Osteocyte (in vitro differentiated cells): Measurements from ENCODE around the gene FGB. TPM values are rescaled to one million over a fixed set of nuclear protein-coding genes. Genes with fewer than 3 reads are reported as not detected.

Experiments
- DNase-seq: peaks from one replicate; pipeline ENCODE4 v3.0.0; 2021; ENCODE audit warnings: mixed read lengths; ENCODE audit not compliant: unreplicated experiment; ENCODE audit errors: extremely low spot score
- H3K27ac Mint-ChIP-seq: one replicate; pipeline ENCODE4 v1.8.0; 2021; ENCODE audit warnings: mild to moderate bottlenecking, mixed read lengths; ENCODE audit not compliant: unreplicated experiment
- H3K27me3 Mint-ChIP-seq: one replicate; pipeline ENCODE4 v1.8.0; 2021; ENCODE audit warnings: mixed read lengths; ENCODE audit not compliant: unreplicated experiment
- H3K36me3 Mint-ChIP-seq: one replicate; pipeline ENCODE4 v1.8.0; 2021; ENCODE audit warnings: mixed read lengths; ENCODE audit not compliant: unreplicated experiment
- H3K4me1 Mint-ChIP-seq: one replicate; pipeline ENCODE4 v1.8.0; 2021; ENCODE audit warnings: mixed read lengths; ENCODE audit not compliant: unreplicated experiment
- H3K4me3 Mint-ChIP-seq: one replicate; pipeline ENCODE4 v1.8.0; 2021; ENCODE audit warnings: mild to moderate bottlenecking, moderate library complexity, mixed read lengths; ENCODE audit not compliant: unreplicated experiment
- H3K9me3 Mint-ChIP-seq: one replicate; pipeline ENCODE4 v1.8.0; 2021; ENCODE audit warnings: mixed read lengths; ENCODE audit not compliant: unreplicated experiment
- CTCF ChIP-seq: fragments of 200-600 bp; sonication (generic); IDR thresholded peaks from 2 replicates; pipeline ENCODE4 v1.5.0; 2021; ENCODE audit warnings: antibody characterized with exemption, mild to moderate bottlenecking, moderate library complexity
- total RNA-seq: library from RNA; stranded (reverse); gene quantifications from 2 replicates; pipeline ENCODE4 v1.2.1, GENCODE V29; 2021

The FGB gene
- total RNA-seq, 1 donor from 2014 or later, result not detected

DNA sequence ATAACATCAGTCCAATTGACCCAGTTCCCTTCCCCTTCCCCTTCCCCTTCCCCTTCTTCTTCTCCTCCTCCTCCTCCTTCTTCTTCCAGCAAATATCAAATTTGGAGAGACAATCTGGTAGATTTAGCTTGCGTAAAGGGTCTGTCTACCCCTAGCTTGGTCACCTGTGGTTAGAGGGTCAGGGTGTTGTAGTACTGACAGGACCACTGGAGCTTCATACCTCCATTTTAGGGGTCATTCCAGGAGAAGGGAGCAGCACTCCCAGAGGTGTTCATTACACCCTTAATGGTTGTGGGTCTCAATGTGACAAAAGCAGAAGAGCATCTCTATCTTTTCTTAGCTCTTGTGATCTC, 3.7 kb upstream of the FGB start:
- no peak overlapping the region for H3K27ac Mint-ChIP-seq
- peaks cover 31% of the 10 kb centered on the region for H3K27me3 Mint-ChIP-seq
- H3K9me3 Mint-ChIP-seq, result no peaks in the 10 kb centered on the region
- no peaks in the 10 kb centered on the region for H3K4me1 Mint-ChIP-seq
- no peaks in the 10 kb centered on the region for H3K36me3 Mint-ChIP-seq
- no peak overlapping the region for H3K4me3 Mint-ChIP-seq
- no peak for TF ChIP-seq CTCF
- DNase-seq, result no peak

GRCh38 chr4:154559494-154560418, 3.1 kb upstream of the FGB start:
- H3K36me3 Mint-ChIP-seq, result no peaks in the 10 kb centered on the region
- TF ChIP-seq CTCF, result peak; percentile 61
- no peak for DNase-seq
- no peak overlapping the region for H3K27ac Mint-ChIP-seq
- peaks cover 31% of the 10 kb centered on the region for H3K27me3 Mint-ChIP-seq
- no peaks in the 10 kb centered on the region for H3K4me1 Mint-ChIP-seq
- H3K9me3 Mint-ChIP-seq, result no peaks in the 10 kb centered on the region
- no peak overlapping the region for H3K4me3 Mint-ChIP-seq

- Mint-ChIP-seq H3K27me3 (peaks cover 27% of the 10 kb centered on the region), H3K4me1 (no peaks in the 10 kb centered on the region), H3K27ac (no peak overlapping the region), H3K4me3 (no peak overlapping the region), H3K9me3 (no peaks in the 10 kb centered on the region), H3K36me3 (no peaks in the 10 kb centered on the region)
- DNase-seq, result no peak
- no peak for TF ChIP-seq CTCF
Observed at GRCh38 chr4:154560419-154560801, 2.4 kb upstream of the FGB start.

DNA sequence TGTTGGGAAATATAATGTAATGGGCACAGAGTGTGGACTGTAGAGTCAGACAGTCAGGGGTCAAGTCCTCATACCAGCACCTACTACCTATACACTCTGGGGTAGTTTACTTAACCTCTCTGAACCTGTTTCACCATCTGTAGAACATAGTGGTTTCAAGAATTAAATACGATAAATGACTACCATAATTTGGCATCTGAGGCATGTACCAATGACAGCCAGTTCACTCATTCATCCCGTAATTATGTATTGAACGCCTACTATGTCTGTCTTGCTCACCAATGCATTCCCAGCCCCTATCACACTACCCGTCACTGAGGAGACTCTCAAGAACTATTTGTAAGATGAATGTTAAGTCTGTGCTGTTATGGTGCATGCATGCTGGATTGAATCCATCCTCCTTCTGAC, 2.0 kb upstream of the FGB start:
- H3K36me3 Mint-ChIP-seq, result no peaks in the 10 kb centered on the region
- no peak overlapping the region for H3K27ac Mint-ChIP-seq
- H3K4me3 Mint-ChIP-seq, result no peak overlapping the region
- H3K27me3 Mint-ChIP-seq, result peaks cover 23% of the 10 kb centered on the region
- no peaks in the 10 kb centered on the region for H3K9me3 Mint-ChIP-seq
- no peaks in the 10 kb centered on the region for H3K4me1 Mint-ChIP-seq
- no peak for TF ChIP-seq CTCF
- no peak for DNase-seq

- H3K9me3 Mint-ChIP-seq, result no peaks in the 10 kb centered on the region
- no peaks in the 10 kb centered on the region for H3K36me3 Mint-ChIP-seq
- no peak for TF ChIP-seq CTCF
- H3K27ac Mint-ChIP-seq, result no peak overlapping the region
- no peak for DNase-seq
- no peak overlapping the region for H3K4me3 Mint-ChIP-seq
- no peaks in the 10 kb centered on the region for H3K4me1 Mint-ChIP-seq
- H3K27me3 Mint-ChIP-seq, result peaks cover 20% of the 10 kb centered on the region
Observed at GRCh38 chr4:154564311-154564710, 1.5 kb downstream of the FGB start.
